GM18505 (cell line): Measurements from ENCODE around the gene USP8.
A peak's percentile ranks its signal among the peaks of the same experiment; 100 is the strongest.
"Not testable (repeated sequence)": the region's sequence is repeated elsewhere in the genome, so short reads cannot be mapped to it uniquely, and the experiment has no call there.

Source experiments
- ATAC-seq: cut with Tn5 transposase; IDR thresholded peaks from one replicate; pipeline ENCODE4 v1.9.1; 2021; ENCODE audit not compliant: unreplicated experiment
- POLR2A ChIP-seq: IDR thresholded peaks from 4 replicates; pipeline ENCODE4 v1.6.1; 2011; ENCODE audit warnings: borderline replicate concordance; ENCODE audit not compliant: insufficient read depth, insufficient read length; ENCODE audit errors: extremely low read depth

Gene USP8

DNA sequence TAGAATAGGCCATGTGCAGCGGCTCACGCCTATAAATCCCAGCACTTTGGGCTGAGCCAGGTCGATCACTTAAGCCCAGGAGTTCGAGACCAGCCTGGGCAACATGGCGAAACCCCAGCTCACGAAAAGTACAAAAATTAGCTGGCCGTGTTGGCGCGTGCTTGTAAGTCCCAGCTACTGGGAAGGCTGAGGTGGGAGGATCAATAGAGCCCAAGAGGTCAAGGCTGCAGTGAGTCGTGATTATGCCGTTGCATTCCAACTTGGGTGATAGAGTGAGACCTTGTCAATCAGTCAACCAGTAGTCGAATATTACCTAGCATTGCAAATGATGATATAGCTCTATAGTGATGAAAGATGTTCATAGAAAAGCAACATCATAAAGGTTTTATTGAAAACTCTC lies 51.9 kb downstream of the USP8 start:
- ATAC-seq: no peak
- no peak for TF ChIP-seq POLR2A

DNA sequence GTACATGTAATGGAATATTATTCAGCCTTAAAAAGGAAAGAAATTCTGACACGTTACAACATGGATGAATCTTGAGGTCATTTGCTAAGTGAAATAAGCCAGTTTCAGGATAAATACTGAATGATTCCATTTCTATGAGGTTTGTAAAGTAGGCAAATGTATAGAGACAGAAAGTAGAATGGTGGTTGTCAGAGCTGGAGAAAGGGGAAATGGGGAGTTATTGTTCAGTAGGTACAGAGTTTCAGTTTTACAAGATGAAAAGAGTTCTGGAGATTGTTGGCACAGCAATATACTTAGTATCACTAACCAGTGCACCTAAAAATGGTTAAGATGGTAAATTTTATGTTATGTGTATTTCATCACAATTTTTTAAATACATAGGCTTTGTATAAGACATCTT lies 60.6 kb downstream of the USP8 start:
- TF ChIP-seq POLR2A: no peak
- peak; percentile 74 for ATAC-seq

DNA sequence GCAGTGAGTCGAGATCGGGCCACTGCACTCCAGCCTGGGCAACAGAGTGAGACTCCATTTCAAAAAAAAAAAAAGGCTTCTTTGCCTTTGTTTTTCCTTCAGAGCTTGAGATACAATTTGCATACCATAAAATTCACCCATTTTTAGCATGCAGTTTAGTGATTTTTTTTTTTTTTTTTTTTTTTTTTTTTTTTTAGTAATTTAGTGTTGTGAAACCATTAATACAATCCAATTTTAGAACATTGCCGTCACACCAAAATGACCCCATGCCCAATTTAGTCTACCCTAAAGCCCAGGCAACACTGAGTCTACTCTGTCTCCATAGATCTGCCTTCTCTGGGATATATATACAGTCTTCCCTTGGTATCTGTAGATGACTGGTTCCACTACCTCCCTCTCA lies 61.2 kb downstream of the USP8 start:
- ATAC-seq: no peak
- TF ChIP-seq POLR2A: no peak

DNA sequence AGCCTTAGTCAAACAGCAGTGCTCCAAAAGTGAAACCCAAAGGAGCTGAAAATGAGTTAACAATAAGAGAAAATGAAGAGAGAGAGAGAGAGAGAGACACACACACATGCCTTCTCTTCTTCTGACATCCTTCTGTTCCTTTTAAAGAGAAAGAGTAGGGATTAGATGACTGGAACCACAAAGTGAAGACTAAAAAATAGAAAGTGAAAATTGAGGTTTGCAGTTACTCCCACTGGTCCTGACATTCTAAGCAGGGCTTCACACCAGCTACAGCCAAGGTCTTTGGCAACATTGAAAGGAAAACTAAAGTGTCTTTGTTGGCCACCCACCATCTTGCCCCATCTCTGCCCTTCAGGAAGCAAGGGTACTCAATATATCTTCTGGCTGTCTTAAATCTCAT lies 63.1 kb downstream of the USP8 start:
- TF ChIP-seq POLR2A: no peak
- no peak for ATAC-seq

DNA sequence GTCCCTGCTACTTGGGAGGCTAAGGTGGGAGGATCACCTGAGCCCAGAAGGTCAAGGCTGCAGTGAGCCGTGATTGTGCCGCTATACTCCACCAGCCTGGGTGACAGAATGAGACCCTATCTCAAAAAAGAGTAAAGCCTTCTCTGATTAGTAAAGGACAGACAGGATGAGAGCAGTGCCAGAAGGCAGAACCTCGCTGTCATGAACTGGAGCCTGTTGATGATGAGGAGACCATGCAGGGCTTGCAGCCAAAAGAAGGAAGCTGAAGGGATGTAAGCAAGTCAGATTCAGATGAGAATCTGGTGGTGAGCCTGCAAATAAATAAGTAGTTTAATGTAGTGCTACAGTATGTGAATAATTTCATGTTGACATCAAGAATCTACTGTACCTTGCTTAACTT lies 69.4 kb downstream of the USP8 start:
- TF ChIP-seq POLR2A: no peak

DNA sequence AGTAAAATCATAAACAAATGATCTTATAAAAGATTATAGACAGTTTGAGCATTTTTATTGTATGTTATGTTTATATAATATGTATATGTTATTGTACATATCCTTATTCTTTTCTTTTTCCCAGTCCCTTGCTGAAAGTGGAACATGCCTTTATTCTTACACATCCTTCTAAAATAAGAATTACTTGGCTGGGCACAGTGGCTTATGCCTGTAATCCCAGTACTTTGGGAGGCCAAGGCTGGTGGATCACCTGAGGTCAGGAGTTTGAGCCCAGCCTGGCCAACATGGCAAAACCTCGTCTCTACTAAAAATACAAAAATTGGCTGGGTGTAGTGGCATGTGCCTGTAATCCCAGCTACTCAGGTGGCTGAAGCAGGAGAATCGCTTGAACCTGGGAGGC lies 70.3 kb downstream of the USP8 start:
- not testable (repeated sequence) for ATAC-seq

More for the DNA sequence above, 69.4 kb downstream of the USP8 start:
- no peak for ATAC-seq

DNA sequence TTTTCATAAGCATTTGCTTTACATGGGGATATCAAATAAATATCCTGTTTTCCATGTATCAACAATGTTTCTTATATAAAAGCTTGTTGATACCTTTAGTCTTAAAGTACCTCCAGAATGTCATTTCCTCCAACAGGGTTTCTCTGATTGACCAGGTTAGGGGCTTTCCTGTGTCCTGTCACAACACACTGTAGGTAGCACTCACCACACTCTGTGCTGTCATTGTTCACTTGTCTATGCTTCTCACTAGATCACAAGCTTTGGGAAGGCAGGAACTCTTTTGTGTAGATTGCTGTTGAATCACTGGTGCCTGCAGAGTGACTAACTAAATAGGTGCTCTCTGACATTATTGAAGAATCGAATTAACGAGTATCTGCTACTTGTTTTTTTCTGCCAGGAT lies 72.5 kb downstream of the USP8 start:
- ATAC-seq: no peak
- TF ChIP-seq POLR2A: no peak

DNA sequence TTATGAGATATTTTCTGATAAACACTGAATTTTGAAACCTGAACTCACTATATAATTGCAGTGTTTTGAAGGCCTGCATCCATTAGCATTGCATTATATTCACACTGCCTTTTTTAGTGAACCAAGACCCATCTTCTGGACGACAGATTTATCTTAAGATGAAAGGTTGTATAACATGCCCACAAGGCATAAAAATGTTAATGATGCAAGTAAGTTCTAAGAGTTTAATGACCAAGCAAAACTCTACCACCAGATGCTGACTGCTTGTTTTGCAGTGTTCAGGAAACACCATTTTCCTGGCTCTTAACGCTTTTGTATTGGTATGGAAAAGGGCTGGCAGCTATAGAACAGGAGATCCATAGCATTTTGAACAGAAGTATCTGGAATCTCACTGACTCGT lies 76.1 kb downstream of the USP8 start:
- no peak for TF ChIP-seq POLR2A
- no peak for ATAC-seq

DNA sequence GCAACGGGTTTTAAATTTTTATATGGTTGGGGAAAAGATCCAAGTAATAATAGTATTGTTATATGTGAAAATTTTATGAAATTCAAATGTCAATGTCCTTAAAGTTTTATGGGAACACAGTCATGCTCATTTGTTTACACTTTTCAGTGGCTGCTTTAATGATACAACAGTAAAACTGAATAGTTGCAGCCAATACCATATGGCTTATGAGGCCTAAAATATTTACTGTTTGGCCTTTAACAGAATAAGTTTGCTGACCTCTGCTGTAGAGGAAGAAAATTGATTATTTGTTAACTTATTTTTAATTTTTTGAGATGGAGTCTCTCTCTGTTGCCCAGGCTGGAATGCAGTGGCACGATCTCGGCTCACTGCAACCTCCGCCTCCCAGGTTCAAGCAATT lies 77.6 kb downstream of the USP8 start:
- no peak for ATAC-seq
- TF ChIP-seq POLR2A: no peak

DNA sequence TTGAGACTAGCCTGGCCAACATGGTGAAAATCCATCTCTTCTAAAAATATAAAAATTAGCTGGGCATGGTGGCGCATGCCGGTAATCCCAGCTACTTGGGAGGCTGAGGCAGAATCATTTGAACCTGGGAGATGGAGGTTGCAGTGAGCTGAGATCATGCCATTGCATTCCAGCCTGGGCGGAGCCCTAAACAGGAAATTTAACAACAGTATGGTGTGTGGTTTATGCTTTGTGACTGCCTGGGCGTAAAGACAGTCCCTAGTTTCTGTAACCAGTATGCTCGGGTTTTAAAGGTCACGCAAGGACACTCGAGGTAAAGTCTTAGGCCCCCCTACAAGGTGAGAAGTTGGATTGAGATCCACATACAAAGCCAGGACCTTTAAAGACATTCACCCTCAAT lies 78.9 kb downstream of the USP8 start:
- TF ChIP-seq POLR2A: no peak
- no peak for ATAC-seq

DNA sequence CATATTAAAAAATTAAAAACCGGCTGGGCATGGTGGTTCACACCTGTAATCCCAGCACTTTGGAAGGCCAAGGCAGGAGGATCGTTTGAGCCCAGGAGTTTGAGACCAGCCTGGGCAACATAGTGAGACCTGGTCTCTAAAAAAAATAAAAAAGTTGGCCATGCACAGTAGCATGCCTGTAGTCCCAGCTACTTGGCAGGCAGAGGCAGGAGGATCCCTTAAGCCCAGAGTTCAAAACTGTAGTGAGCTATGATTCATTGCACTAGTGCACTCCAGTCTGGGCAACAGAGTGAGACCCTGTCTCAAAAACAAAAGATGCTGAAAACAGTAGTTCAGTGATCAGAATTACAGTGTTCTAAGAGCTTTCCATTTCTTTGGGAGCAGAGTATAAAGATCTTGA lies 81.5 kb downstream of the USP8 start:
- not testable (repeated sequence) for ATAC-seq

DNA sequence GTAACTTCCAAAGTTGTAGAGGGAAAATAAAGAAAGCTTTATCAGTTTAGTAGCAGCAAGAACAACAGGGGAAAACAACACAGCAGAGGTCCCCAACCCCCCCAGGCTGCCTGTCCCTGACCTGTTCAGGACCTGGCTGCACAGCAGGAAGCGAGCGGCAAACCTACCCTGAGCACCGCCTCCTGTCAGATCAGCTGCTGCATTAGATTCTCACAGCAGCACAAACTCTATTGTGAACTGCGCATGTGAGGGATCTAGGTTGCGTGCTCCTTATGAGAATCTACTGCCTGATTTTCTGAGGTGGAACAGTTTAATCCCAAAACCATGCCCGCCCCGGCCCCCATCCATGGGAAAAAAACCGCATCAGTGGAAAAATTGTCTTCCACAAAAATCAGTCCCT lies 81.9 kb downstream of the USP8 start:
- no peak for TF ChIP-seq POLR2A
- ATAC-seq: no peak

DNA sequence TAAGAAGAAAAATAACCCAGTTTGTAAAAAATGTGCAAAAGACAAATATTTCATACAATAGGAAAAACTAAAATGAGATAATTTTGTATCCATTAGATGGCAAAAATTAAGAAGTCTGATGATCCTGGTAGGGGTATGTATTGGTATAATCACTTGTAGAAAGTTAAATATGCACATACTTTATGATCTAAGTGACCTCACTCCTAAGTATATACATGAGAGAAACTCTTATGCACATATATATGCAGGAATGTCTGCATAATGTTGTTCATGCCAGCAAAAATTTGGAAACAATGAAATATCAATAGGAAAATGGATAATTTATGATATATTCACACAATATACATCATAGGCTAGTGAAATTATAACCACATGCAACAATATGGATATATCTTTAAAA lies 88.8 kb downstream of the USP8 start:
- no peak for TF ChIP-seq POLR2A
- ATAC-seq: no peak

DNA sequence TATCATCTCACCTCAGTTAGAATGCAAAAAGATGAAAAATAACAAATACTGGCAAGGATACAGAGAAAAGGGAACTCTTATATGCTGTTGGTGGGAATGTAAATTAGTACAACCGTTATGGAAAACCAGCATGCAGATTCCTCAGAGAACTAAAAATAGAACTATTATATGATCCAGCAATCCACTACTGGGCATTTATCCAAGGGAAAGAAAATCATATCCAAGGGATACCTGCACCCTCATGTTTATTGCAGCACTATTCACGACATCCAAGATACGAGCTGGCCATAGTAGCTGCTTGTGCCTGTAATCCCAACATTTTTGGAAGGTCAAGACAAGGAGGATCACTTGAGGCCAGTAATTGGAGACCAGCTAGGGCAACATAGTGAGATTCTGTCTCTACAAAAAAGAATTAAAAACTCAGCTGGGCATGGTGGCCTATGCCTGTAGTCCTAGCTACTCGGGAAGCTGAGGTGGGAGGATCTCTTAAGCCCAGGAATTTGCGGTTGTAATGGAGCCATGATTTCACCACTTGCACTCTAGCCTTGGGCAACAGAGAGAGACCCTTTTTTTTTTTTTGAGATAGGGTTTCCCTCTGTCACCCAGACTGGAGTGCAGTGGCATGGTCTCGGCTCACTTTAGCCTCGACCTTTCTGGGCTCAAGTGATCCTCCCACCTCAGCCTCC lies 95.7 kb downstream of the USP8 start:
- no peak for TF ChIP-seq POLR2A
- no peak for ATAC-seq

DNA sequence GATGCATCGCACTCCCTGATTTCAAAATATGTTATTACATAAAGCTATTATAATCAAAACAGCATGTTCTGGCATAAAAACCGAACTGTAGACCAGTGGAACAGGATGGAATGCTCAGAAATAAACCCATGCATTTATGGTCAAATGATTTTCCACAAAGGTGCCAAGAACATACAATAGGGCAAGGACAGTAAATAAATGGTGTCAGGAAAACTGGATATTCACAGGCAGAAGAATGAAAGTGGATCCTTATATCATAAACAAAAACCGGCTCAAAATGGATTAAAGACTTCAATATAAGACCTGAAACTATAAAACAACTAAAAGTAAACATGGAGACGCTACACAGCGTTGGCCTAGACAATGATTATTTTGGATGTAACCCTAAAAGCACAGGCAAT lies 99.6 kb downstream of the USP8 start:
- no peak for ATAC-seq
- TF ChIP-seq POLR2A: no peak
